GM19193 (cell line): ENCODE data around the gene ACTN2.

Experiments used
- POLR2A ChIP-seq: IDR thresholded peaks from 4 replicates; pipeline ENCODE4 v1.6.1; 2011; ENCODE audit not compliant: insufficient read depth, insufficient read length; ENCODE audit errors: extremely low read depth

Gene ACTN2

GRCh38 chr1:236768601-236769000 lies 82.3 kb downstream of the ACTN2 start:
- no peak for TF ChIP-seq POLR2A

- no peak for TF ChIP-seq POLR2A
Measured at GRCh38 chr1:236773919-236774318, 87.6 kb downstream of the ACTN2 start.

GRCh38 chr1:236774926-236775325 lies 88.6 kb downstream of the ACTN2 start:
- no peak for TF ChIP-seq POLR2A

GRCh38 chr1:236779312-236779711 lies 93.0 kb downstream of the ACTN2 start:
- no peak for TF ChIP-seq POLR2A

GRCh38 chr1:236785477-236785876 lies 99.2 kb downstream of the ACTN2 start:
- no peak for TF ChIP-seq POLR2A

GRCh38 chr1:236786453-236786852 lies 100.2 kb downstream of the ACTN2 start:
- TF ChIP-seq POLR2A = no peak

- TF ChIP-seq POLR2A = no peak
Measured at GRCh38 chr1:236794585-236795034, 108.3 kb downstream of the ACTN2 start.

- peak; percentile 84 for TF ChIP-seq POLR2A
Measured at GRCh38 chr1:236795035-236795756, 108.9 kb downstream of the ACTN2 start, which contains the start of gene MTR. Gene MTR (plus strand): TSS chr1:236795292. CDS start chr1:236795704, 412 bp downstream.

- TF ChIP-seq POLR2A = no peak
Measured at GRCh38 chr1:236795757-236796667, 109.7 kb downstream of the ACTN2 start.

- TF ChIP-seq POLR2A = no peak
Measured at GRCh38 chr1:236799001-236799400, 112.7 kb downstream of the ACTN2 start.

GRCh38 chr1:236800002-236800620 lies 113.8 kb downstream of the ACTN2 start:
- no peak for TF ChIP-seq POLR2A

GRCh38 chr1:236800623-236801022 lies 114.3 kb downstream of the ACTN2 start:
- TF ChIP-seq POLR2A = no peak

- no peak for TF ChIP-seq POLR2A
Measured at GRCh38 chr1:236802264-236802663, 116.0 kb downstream of the ACTN2 start.

GRCh38 chr1:236806634-236807033 lies 120.3 kb downstream of the ACTN2 start:
- TF ChIP-seq POLR2A = no peak

GRCh38 chr1:236808005-236808404 lies 121.7 kb downstream of the ACTN2 start:
- no peak for TF ChIP-seq POLR2A
